Spinal cord (tissue), 10 donors: ENCODE results near the gene CMTM4. TPM values are rescaled to one million over a fixed set of nuclear protein-coding genes. Genes with fewer than 3 reads are reported as not detected.

Experiments
- DNase-seq, 6 donors: peaks; one replicate each; pipeline versions ENCODE4 v3.0.0 to v3.0.0-alpha.2; 2013 to 2015; ENCODE audit warnings: low spot score in 6 of 6, low read depth in 4 of 6
- H3K27ac ChIP-seq: one replicate; pipeline ENCODE4 v1.5.1; 2013; ENCODE audit warnings: low read depth, low read length, control low read depth
- H3K27me3 ChIP-seq: one replicate; pipeline ENCODE4 v1.6.1; 2013; ENCODE audit warnings: low read length; ENCODE audit not compliant: control insufficient read depth, insufficient read depth
- H3K36me3 ChIP-seq: one replicate; pipeline ENCODE4 v1.6.1; 2013; ENCODE audit warnings: low read length; ENCODE audit not compliant: control insufficient read depth, insufficient read depth
- H3K4me1 ChIP-seq: one replicate; pipeline ENCODE4 v1.6.1; 2013; ENCODE audit warnings: low read length; ENCODE audit not compliant: control insufficient read depth, insufficient read depth
- H3K4me3 ChIP-seq: one replicate; pipeline ENCODE4 v1.5.1; 2013; ENCODE audit warnings: low read depth, low read length, control low read depth
- H3K9me3 ChIP-seq: one replicate; pipeline ENCODE4 v1.6.1; 2013; ENCODE audit warnings: low read length; ENCODE audit not compliant: control insufficient read depth, insufficient read depth
- WGBS: methylation state at CpG from one replicate; pipeline ENCODE4 v1.1.5; 2013; ENCODE audit warnings: missing lambda C conversion rate; ENCODE audit not compliant: insufficient coverage; 5-methylcytosine and 5-hydroxymethylcytosine counted together
- polyA plus RNA-seq, 2 donors: library from polyadenylated mRNA; unstranded; fragments of 120-200 nt; gene quantifications; one replicate each; pipeline ENCODE4 v1.2.1, GENCODE V29; 2013; ENCODE audit not compliant: insufficient read length in 2 of 2
- total RNA-seq, 2 donors: library from RNA; depleted of rRNA in 1 of 2; stranded (reverse); fragments of 120-200 nt in 1 of 2; fragments of >200 nt in 1 of 2; gene quantifications; one replicate each; pipeline versions ENCODE4 v1.2.3 to v1.2.4, GENCODE V29; 2013 to 2014
- donor health status: healthy.

Gene CMTM4
- total and polyA plus RNA-seq, 4 donors = 34.8 to 64.3 (median 50.6) TPM

DNA sequence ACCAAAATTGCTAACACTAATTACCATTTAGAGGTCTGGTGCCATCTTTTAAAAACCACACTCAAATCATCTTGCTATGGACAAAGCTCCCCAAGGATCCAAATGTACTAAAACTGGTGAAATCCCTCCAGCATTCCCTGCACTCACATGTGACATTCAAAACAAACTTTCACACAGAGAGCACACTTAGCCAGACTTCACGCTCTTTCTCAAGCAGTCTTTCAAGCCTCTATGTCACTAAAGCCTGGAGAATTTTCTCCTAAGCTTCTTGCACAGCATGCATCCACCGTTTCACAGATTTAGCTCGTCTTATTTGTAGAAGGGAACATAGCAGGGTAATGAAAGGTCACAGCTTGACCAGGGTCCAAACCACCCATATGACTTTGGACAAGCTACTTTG lies 72.8 kb downstream of the CMTM4 start:
- no peak for DNase-seq
- Histone ChIP-seq H3K4me1 (peaks cover 3% of the 10 kb centered on the region), H3K27me3 (no peaks in the 10 kb centered on the region), H3K4me3 (no peak overlapping the region), H3K36me3 (peaks cover 15% of the 10 kb centered on the region), H3K27ac (no peak overlapping the region), H3K9me3 (no peaks in the 10 kb centered on the region)
- no CpG with 5 or more reads among the region's 3 CpGs for WGBS

- WGBS = 75% methylated on average over 2 of the region's 3 CpGs
- H3K27ac ChIP-seq = no peak overlapping the region
- peak in 1 of 6 donors; percentile 12 for DNase-seq
Measured at GRCh38 chr16:66622863-66623262, 73.7 kb downstream of the CMTM4 start.

DNA sequence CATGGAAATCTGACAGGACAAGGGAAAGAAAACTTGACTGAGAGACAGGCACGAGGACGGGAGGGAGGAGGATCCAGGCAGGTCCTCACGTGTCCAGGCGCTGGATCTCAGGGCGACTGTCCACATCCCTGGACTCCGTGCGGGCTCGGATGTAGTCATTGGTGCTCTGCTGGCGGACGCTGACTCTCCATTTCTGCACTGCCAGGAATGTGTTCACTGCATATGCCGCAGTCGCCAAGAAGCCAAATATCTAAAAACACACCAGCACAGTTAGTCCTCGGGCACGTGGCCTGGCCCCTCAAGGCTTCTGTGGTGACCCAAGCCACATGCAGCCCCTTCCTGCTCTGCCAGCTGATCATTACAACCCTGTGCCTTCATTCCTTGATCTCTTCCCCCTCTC lies 74.6 kb downstream of the CMTM4 start:
- H3K27ac ChIP-seq = no peak overlapping the region
- 94% methylated on average over 14 of the region's 14 CpGs for WGBS

More at GRCh38 chr16:66622863-66623262, 73.7 kb downstream of the CMTM4 start:
- Histone ChIP-seq H3K27me3 (no peaks in the 10 kb centered on the region), H3K9me3 (no peaks in the 10 kb centered on the region), H3K4me1 (peaks cover 4% of the 10 kb centered on the region), H3K4me3 (no peak overlapping the region), H3K36me3 (peaks cover 18% of the 10 kb centered on the region)

DNA sequence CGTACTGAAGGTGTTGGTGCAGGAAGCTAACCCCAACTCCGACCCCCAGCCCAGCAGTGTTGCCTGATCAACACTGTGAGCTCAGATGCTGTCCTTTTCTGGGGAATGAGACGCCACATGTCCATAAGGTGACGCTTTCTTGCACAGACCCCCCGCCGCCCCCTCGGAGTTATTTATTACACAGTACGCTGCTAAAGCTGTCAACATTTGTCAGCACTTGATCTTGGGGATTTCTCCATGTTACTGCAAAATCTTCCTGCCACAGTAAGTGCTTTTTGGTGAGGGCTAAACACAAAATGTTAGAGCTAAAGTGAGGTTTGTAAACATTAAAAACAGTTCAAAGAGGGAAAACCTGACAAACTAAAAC lies 76.1 kb downstream of the CMTM4 start:
- Histone ChIP-seq H3K4me3 (no peak overlapping the region), H3K9me3 (no peaks in the 10 kb centered on the region), H3K36me3 (peaks cover 24% of the 10 kb centered on the region), H3K27me3 (no peaks in the 10 kb centered on the region), H3K4me1 (peaks cover 5% of the 10 kb centered on the region), H3K27ac (no peak overlapping the region)
- no peak for DNase-seq
- WGBS = 49% methylated on average over 6 of the region's 8 CpGs

More for the DNA sequence above, 74.6 kb downstream of the CMTM4 start:
- peaks cover 5% of the 10 kb centered on the region for H3K4me1 ChIP-seq
- no peak overlapping the region for H3K4me3 ChIP-seq
- no peaks in the 10 kb centered on the region for H3K9me3 ChIP-seq
- no peaks in the 10 kb centered on the region for H3K27me3 ChIP-seq
- peaks cover 18% of the 10 kb centered on the region for H3K36me3 ChIP-seq
- no peak for DNase-seq

DNA sequence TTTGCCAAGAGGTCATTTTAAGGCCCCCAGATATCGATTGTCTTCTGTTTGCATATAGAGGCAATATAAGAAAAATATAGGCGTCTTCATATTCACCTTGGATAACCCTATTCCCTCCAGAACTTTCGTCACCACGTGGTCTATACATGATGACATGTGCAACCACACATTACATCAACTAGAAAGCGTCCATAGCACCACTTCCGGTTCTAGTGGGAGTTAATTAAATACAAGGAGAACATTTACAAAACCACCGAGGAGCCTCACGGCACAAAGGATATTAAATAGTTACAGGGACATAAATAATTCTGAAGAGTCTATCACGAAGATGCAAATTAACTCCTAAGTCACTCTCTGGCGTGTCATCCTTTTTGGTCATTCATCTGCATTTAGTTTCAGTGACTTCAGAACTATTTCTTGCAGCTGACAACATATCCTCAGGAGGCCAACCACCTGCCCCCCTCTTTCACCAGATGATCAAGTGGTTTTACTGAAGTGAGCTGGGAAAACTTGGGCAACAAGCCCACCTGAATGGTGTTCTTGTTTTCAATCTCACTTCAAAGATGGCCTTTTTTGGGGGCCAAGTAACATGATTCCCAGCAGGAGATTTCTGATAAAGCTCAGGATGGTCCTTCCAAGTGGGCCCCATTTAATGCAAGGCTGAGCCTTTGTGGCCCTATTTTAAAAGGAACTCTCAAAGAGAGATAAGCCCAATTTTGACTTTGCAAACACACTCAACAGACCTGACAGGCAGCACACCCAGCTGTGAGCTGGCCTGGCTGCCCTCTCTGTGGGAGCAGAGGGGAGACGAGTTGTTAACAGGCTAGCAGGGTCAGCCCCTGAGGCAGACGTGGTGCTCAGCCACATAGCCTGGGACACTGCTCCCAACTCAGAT lies 76.8 kb downstream of the CMTM4 start:
- peaks cover 5% of the 10 kb centered on the region for H3K4me1 ChIP-seq
- H3K36me3 ChIP-seq = peaks cover 28% of the 10 kb centered on the region
- H3K4me3 ChIP-seq = no peak overlapping the region
- H3K27ac ChIP-seq = no peak overlapping the region
- no peaks in the 10 kb centered on the region for H3K9me3 ChIP-seq
- DNase-seq = peak in 1 of 6 donors; percentile 58
- 42% methylated on average over 3 of the region's 12 CpGs for WGBS
- H3K27me3 ChIP-seq = no peaks in the 10 kb centered on the region

GRCh38 chr16:66618588-66619375 lies 77.8 kb downstream of the CMTM4 start:
- Histone ChIP-seq H3K27ac (no peak overlapping the region), H3K9me3 (no peaks in the 10 kb centered on the region), H3K4me1 (peaks cover 5% of the 10 kb centered on the region), H3K27me3 (no peaks in the 10 kb centered on the region), H3K4me3 (no peak overlapping the region), H3K36me3 (peaks cover 32% of the 10 kb centered on the region)
- WGBS = 83% methylated on average over 8 of the region's 10 CpGs
- no peak for DNase-seq

- peaks cover 42% of the 10 kb centered on the region for H3K36me3 ChIP-seq
- 73% methylated on average over 7 of the region's 7 CpGs for WGBS
- no peaks in the 10 kb centered on the region for H3K9me3 ChIP-seq
- H3K4me3 ChIP-seq = no peak overlapping the region
- no peaks in the 10 kb centered on the region for H3K27me3 ChIP-seq
- no peak overlapping the region for H3K27ac ChIP-seq
- DNase-seq = no peak
- H3K4me1 ChIP-seq = peaks cover 11% of the 10 kb centered on the region
Measured at GRCh38 chr16:66617728-66618127, 78.8 kb downstream of the CMTM4 start.

DNA sequence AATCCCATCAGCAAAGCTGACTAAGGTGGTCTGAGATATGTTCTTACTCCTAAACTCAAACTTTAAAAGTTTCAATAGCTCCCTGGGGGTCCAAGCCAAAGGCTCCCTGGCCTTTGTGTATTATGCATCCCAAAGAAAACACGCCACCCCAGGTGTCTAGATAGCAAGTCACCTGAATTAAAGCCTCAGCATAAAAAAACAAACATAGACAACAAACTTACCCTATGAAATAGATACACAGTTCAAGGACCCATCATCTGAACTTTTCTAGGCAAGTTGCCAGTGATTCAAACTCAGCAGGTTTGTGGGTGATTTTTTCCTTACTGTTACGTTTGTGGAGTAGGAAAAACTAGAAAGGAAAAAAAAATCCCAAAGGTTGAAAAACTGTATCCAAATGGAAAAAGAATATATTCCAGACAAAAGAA lies 79.5 kb downstream of the CMTM4 start:
- H3K27ac ChIP-seq = no peak overlapping the region
- H3K4me1 ChIP-seq = peaks cover 18% of the 10 kb centered on the region
- 83% methylated on average over 1 of the region's 2 CpGs for WGBS
- no peak for DNase-seq
- peaks cover 45% of the 10 kb centered on the region for H3K36me3 ChIP-seq
- H3K27me3 ChIP-seq = no peaks in the 10 kb centered on the region
- H3K9me3 ChIP-seq = no peaks in the 10 kb centered on the region
- H3K4me3 ChIP-seq = no peak overlapping the region

GRCh38 chr16:66616592-66616991 lies 80.0 kb downstream of the CMTM4 start:
- Histone ChIP-seq H3K9me3 (no peaks in the 10 kb centered on the region), H3K36me3 (peaks cover 45% of the 10 kb centered on the region), H3K27me3 (no peaks in the 10 kb centered on the region), H3K4me1 (peaks cover 22% of the 10 kb centered on the region), H3K4me3 (no peak overlapping the region), H3K27ac (no peak overlapping the region)
- WGBS = 58% methylated on average over 9 of the region's 9 CpGs
- DNase-seq = no peak
